ENCODE data around the gene LRIG2. TPM values are rescaled to one million over a fixed set of nuclear protein-coding genes. Genes with fewer than 3 reads are reported as not detected.

The LRIG2 gene
- total and polyA plus RNA-seq, 9 of the 15 experiments (the other 6 are each of a cell fraction or from before 2014, with no cell fraction given): 1.8 to 28.1 (median 11.5) TPM

DNA sequence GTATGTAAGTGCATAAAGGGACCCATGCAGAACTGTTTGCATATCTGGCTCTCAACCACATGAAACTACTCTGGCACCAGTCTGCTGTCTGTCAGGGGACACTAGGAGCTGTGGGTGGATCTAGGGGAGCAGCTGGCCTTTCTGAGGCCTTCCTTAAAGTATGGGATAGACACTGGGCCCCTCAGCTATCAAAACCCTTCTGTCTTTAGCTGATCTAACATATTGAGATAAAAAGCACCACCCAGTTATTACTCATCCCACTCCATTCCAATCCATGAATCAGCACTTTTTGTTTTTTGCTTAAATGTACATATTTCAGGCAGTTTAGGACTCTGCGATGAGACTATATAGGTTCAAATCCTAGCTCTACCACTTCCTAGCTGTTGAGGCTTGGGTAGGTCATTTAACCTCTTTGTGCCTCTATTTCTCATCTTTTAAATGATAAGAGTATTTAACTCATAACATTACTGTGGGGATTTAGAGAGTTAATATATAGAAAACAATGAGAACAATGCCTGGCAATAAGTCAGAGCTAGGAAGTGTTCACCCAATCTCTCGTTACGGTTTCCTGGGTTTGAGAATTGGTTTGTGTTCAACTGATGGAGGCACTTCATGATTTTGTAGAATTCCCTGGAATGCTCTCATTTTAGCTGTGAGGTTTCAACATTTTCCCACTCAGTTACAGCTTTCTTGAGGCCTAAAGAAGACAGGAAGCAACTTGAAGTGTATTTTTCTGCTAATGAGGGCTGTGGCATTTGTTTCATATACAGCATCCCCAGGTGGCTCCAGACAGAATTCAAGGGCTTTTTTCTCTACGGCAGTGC is 68.9 kb downstream of the LRIG2 start (continued):
- TF ChIP-seq EZH2 (IDR thresholded peaks at IDR 0.05; ENCODE audit: borderline replicate concordance, low read depth, low read length) (no peak), FOSL1 (tag; conservative IDR thresholded peaks at IDR 0.05) (peak; percentile 96), PML (IDR thresholded peaks at IDR 0.05; ENCODE audit: low read length) (no peak; the same call in 1 of the 2 replicates), MTA1 (IDR thresholded peaks at IDR 0.05; ENCODE audit: borderline replicate concordance) (peak; percentile 44; the same call in 1 of the 2 replicates), ZNF23 (CRISPR knock-in tag; IDR thresholded peaks at IDR 0.05) (no peak), TFE3 (CRISPR knock-in tag; IDR thresholded peaks at IDR 0.05) (no peak), ZNF766 (CRISPR knock-in tag; conservative IDR thresholded peaks at IDR 0.05) (peak; percentile 72; the same call in 1 of the 2 replicates), POLR2AphosphoS5 (IDR thresholded peaks at IDR 0.05; ENCODE audit: control insufficient read depth, insufficient read depth, low read depth, low read length) (peak; percentile 47; the same call in 1 of the 2 replicates), ZNF395 (CRISPR knock-in tag; IDR thresholded peaks at IDR 0.05) (peak; percentile 75), EGR1 (conservative IDR thresholded peaks at IDR 0.05) (peak; percentile 71), ZBTB12 (CRISPR knock-in tag; IDR thresholded peaks at IDR 0.05) (0 out of 2 replicates have a peak, but pooled peaks have one; percentile 19), HOMEZ (CRISPR knock-in tag; IDR thresholded peaks at IDR 0.05) (no peak), CEBPB (tag; IDR thresholded peaks at IDR 0.05) (no peak), PTBP1 (IDR thresholded peaks at IDR 0.05; ENCODE audit: low read depth, low read length) (no peak), HDAC3 (IDR thresholded peaks at IDR 0.05; ENCODE audit: borderline replicate concordance, partially characterized antibody) (peak; percentile 71), KLF16 (IDR thresholded peaks at IDR 0.05) (peak; percentile 66; the same call in 1 of the 2 replicates), ZKSCAN8 (CRISPR knock-in tag; IDR thresholded peaks at IDR 0.05) (peak; percentile 18; the same call in 1 of the 2 replicates), NR4A1 (CRISPR knock-in tag; IDR thresholded peaks at IDR 0.05) (no peak), NR4A1 (tag; IDR thresholded peaks at IDR 0.05) (no peak), ZNF133 (CRISPR knock-in tag; IDR thresholded peaks at IDR 0.05) (no peak), ZNF224 (CRISPR knock-in tag; IDR thresholded peaks at IDR 0.05) (no peak), JUNB (CRISPR knock-in tag; conservative IDR thresholded peaks at IDR 0.05) (no peak), PHF21A (IDR thresholded peaks at IDR 0.05; ENCODE audit: borderline replicate concordance, low read depth) (no peak), ELF1 (tag; IDR thresholded peaks at IDR 0.05) (0 out of 2 replicates have a peak, but pooled peaks have one; percentile 63)
